CD14-positive monocyte (primary cell): ENCODE data around the gene CLDN3. TPM values are rescaled to one million over a fixed set of nuclear protein-coding genes. Genes with fewer than 3 reads are reported as not detected.

ENCODE experiments used
- DNase-seq, 3 donors: peaks; one replicate each; pipeline ENCODE4 v3.0.0-alpha.2; 2011 to 2022
- H2AFZ ChIP-seq: 2 replicates; pipeline ENCODE4 v1.6.0; 2012; ENCODE audit warnings: mild to moderate bottlenecking, low read depth, low read length, inconsistent platforms; ENCODE audit not compliant: insufficient read depth, poor library complexity, severe bottlenecking
- H3K27ac ChIP-seq, 2 donors: 1 replicate in 1 of 2; 2 replicates in 1 of 2; pipeline ENCODE4 v1.5.1; 2012 to 2013; ENCODE audit warnings: low read length in 2 of 2, control low read depth in 1 of 2, inconsistent platforms in 1 of 2, low read depth in 1 of 2, mild to moderate bottlenecking in 1 of 2
- H3K27me3 ChIP-seq, 2 donors: one replicate each; pipeline versions ENCODE4 v1.6.0 to v1.6.1; 2011 to 2013; ENCODE audit warnings: low read length in 2 of 2; ENCODE audit not compliant: control insufficient read depth in 2 of 2, insufficient read depth in 2 of 2
- H3K36me3 ChIP-seq, 2 donors: replicated peaks in 1 of 2; 1 replicate in 1 of 2; 2 replicates in 1 of 2; pipeline versions ENCODE4 v1.5.1 to v1.6.1; 2012 to 2013; ENCODE audit warnings: low read length in 2 of 2, control low read depth in 1 of 2, inconsistent platforms in 1 of 2, mild to moderate bottlenecking in 1 of 2; ENCODE audit not compliant: insufficient read depth in 2 of 2, control insufficient read depth in 1 of 2
- H3K4me1 ChIP-seq, 2 donors: 1 replicate in 1 of 2; 2 replicates in 1 of 2; pipeline versions ENCODE4 v1.5.1 to v1.6.1; 2012 to 2013; ENCODE audit warnings: low read length in 2 of 2, control low read depth in 1 of 2, inconsistent platforms in 1 of 2, mild to moderate bottlenecking in 1 of 2, moderate library complexity in 1 of 2; ENCODE audit not compliant: insufficient read depth in 2 of 2, control insufficient read depth in 1 of 2
- H3K4me2 ChIP-seq: replicated peaks from 2 replicates; pipeline ENCODE3; 2012; ENCODE audit warnings: low read length, moderate library complexity, mild to moderate bottlenecking; ENCODE audit not compliant: poor library complexity, severe bottlenecking; ENCODE audit errors: extremely low read depth
- H3K4me3 ChIP-seq, 3 experiments: fragments of 200-600 bp in 1 of 3; sonication (generic) in 1 of 3; replicated peaks in 1 of 3; 1 replicate in 2 of 3; 2 replicates in 1 of 3; pipeline ENCODE4 v1.5.1; 2011 to 2013; ENCODE audit warnings: low read length in 3 of 3, mild to moderate bottlenecking in 3 of 3, control low read depth in 2 of 3, low read depth in 2 of 3, inconsistent platforms in 1 of 3, moderate library complexity in 1 of 3
- H3K79me2 ChIP-seq: 2 replicates; pipeline ENCODE4 v1.6.0; 2012; ENCODE audit warnings: mild to moderate bottlenecking, control low read depth, inconsistent platforms, low read length, moderate library complexity; ENCODE audit not compliant: insufficient read depth
- H3K9ac ChIP-seq: 2 replicates; pipeline ENCODE4 v1.6.0; 2017; ENCODE audit warnings: low read length, mild to moderate bottlenecking; ENCODE audit not compliant: insufficient read depth, poor library complexity, severe bottlenecking
- H3K9me3 ChIP-seq, 2 donors: replicated peaks in 1 of 2; 1 replicate in 1 of 2; 2 replicates in 1 of 2; pipeline versions ENCODE4 v1.5.1 to v1.6.1; 2012 to 2013; ENCODE audit warnings: low read length in 2 of 2, control low read depth in 1 of 2; ENCODE audit not compliant: control insufficient read depth in 1 of 2, insufficient read depth in 1 of 2
- H4K20me1 ChIP-seq: 2 replicates; pipeline ENCODE4 v1.6.0; 2012; ENCODE audit warnings: mild to moderate bottlenecking, low read length, control low read depth, moderate library complexity; ENCODE audit not compliant: insufficient read depth
- H3K27ac Mint-ChIP-seq, 7 donors: one replicate each; pipeline ENCODE4 v1.8.0; 2020; ENCODE audit warnings: mild to moderate bottlenecking in 7 of 7, mixed read lengths in 7 of 7, moderate library complexity in 6 of 7, inconsistent platforms in 2 of 7
- H3K27me3 Mint-ChIP-seq, 3 donors: one replicate each; pipeline ENCODE4 v1.8.0; 2021 to 2022; ENCODE audit warnings: low read depth in 3 of 3, mild to moderate bottlenecking in 3 of 3, mixed read lengths in 3 of 3, moderate library complexity in 3 of 3, inconsistent platforms in 1 of 3
- H3K36me3 Mint-ChIP-seq, 2 donors: one replicate each; pipeline ENCODE4 v1.8.0; 2020; ENCODE audit warnings: mixed read lengths in 2 of 2, inconsistent platforms in 1 of 2, mild to moderate bottlenecking in 1 of 2
- H3K4me1 Mint-ChIP-seq: one replicate; pipeline ENCODE4 v1.8.0; 2020; ENCODE audit warnings: mild to moderate bottlenecking, mixed read lengths
- H3K4me3 Mint-ChIP-seq, 2 donors: one replicate each; pipeline ENCODE4 v1.8.0; 2020; ENCODE audit warnings: mild to moderate bottlenecking in 2 of 2, mixed read lengths in 2 of 2, moderate library complexity in 1 of 2
- H3K9me3 Mint-ChIP-seq, 7 donors: one replicate each; pipeline ENCODE4 v1.8.0; 2020 to 2022; ENCODE audit warnings: mixed read lengths in 7 of 7, mild to moderate bottlenecking in 6 of 7, moderate library complexity in 6 of 7, inconsistent platforms in 2 of 7
- CTCF ChIP-seq: fragments of 200-600 bp; IDR thresholded peaks from one replicate; pipeline ENCODE4 v1.8.0; 2022; ENCODE audit warnings: antibody characterized with exemption, mild to moderate bottlenecking
- WGBS: methylation state at CpG from one replicate; pipeline ENCODE4 v1.1.5; 2013; ENCODE audit warnings: missing lambda C conversion rate; ENCODE audit not compliant: insufficient coverage; 5-methylcytosine and 5-hydroxymethylcytosine counted together
- intact Hi-C, 2 donors: fragments of 100-400 bp; cut with micrococcal nuclease; formaldehyde crosslinking; loops; one replicate each; pipeline versions ENCODE4 v1.15.0 to v1.15.1; 2023
- polyA minus RNA-seq: library from RNA; depleted of rRNA, polyadenylated mRNA; stranded (reverse); fragments of >200 nt; gene quantifications from 2 replicates; pipeline ENCODE4 v1.2.3, GENCODE V29; 2012
- polyA plus RNA-seq, 3 donors: library from polyadenylated mRNA; depleted of rRNA in 1 of 3; unstranded in 2 of 3; stranded (reverse) in 1 of 3; fragments of 300-500 nt in 2 of 3; fragments of >200 nt in 1 of 3; fragmentation: Illumina TruSeq in 2 of 3; gene quantifications; 1 replicate in 2 of 3; 2 replicates in 1 of 3; pipeline ENCODE4 v1.2.3, GENCODE V29; 2012 to 2021
- total RNA-seq, 12 experiments: library from RNA in 1 of 12; stranded (reverse) in 1 of 12; fragments of 120-200 nt in 1 of 12; gene quantifications; one replicate each; pipeline ENCODE4 v1.2.4 and lab custom pipeline; 2013 to 2026; ENCODE audit warnings: mixed read lengths in 6 of 12, inconsistent platforms in 1 of 12

The CLDN3 gene, protein sequence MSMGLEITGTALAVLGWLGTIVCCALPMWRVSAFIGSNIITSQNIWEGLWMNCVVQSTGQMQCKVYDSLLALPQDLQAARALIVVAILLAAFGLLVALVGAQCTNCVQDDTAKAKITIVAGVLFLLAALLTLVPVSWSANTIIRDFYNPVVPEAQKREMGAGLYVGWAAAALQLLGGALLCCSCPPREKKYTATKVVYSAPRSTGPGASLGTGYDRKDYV
- total RNA-seq (2013): not detected
- polyA plus RNA-seq (not detected), polyA minus RNA-seq (0.14 TPM in 1 of 2 replicates, not detected in the other), total RNA-seq (lab: John Stamatoyannopoulos, UW) (0 to 4.8 (median 0) reads per million in 11 experiments)

DNA sequence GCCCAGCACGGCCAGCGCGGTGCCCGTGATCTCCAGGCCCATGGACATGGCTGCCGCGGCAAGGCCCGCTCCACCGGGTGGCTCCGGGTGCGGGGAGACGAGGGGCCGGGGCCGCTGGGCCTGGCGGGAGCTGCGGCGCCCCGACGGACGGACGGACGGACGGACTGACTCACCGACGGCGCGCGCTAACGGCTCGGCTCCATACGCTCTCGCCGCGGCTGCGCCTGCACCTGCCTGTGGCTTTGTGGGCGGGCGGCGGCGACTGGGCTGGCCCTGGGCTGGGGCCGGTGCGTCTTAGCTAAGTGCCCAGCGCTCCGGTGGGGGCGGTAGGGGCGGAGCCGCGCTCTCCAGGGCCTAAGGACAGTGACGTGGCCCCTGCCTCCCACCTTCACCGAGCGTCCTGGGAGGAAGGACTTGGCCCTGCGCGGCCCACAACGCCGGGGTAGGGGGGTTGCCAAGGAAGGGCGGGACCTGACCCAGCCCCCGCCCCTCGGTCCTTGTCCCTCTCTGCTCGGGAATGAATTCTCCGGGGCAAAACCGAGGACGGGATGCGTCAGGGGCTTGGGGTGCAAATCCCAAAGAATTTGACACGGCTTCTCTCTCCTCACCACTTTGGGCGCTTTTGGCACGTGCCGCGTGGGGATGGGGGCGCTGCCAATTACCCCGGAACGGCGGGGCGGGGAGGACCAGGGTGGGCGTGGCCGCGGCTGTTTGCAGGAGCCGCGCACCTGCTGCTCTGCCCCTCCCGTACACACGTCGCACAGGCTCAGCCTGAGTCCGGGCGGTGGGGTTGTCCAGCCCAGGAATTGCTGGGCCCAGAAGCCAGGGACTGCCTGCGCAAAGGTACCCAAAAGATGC lies at the start of gene CLDN3:
Gene CLDN3, minus strand, starts transcription at position 269 of the 858 bp plus-strand sequence. Its CDS starts 221 bp downstream, at position 48.
- no peaks in the 10 kb centered on the region for H3K79me2 ChIP-seq
- H3K36me3 ChIP-seq: no peaks in the 10 kb centered on the region
- H4K20me1 ChIP-seq: no peaks in the 10 kb centered on the region
- 3% methylated on average over 79 of the region's 82 CpGs for WGBS
- no peak within 1 kb of the TSS for H3K4me3 ChIP-seq
- H3K9me3 Mint-ChIP-seq: peaks cover 0 to 11% (median 2%) of the 10 kb centered on the region in 7 donors
- peaks cover 58 to 72% (median 62%) of the 10 kb centered on the region in 3 donors for H3K27me3 Mint-ChIP-seq
- intact Hi-C loops: loop anchor here in 1 of 2 donors (10.0 kb wide), 2 partner anchors 55 to 275 kb away; no protein-coding TSS in a partner anchor
- H3K9ac ChIP-seq: no peak within 1 kb of the TSS
- H3K27me3 ChIP-seq: peaks cover 9 to 49% of the 10 kb centered on the region in 2 donors
- peak within 1 kb of the TSS in 1 of 2 donors; percentile 74 for H3K4me3 Mint-ChIP-seq
- no peak within 1 kb of the TSS for H3K27ac Mint-ChIP-seq
- TF ChIP-seq CTCF: no peak
- DNase-seq: no peak
- H3K9me3 ChIP-seq: no peaks in the 10 kb centered on the region
- no peak within 1 kb of the TSS for H3K4me2 ChIP-seq
- H3K4me1 Mint-ChIP-seq: peaks cover 10% of the 10 kb centered on the region
- no peak within 1 kb of the TSS for H2AFZ ChIP-seq
- no peak within 1 kb of the TSS for H3K27ac ChIP-seq
- H3K4me1 ChIP-seq: peaks cover 7 to 9% of the 10 kb centered on the region in 2 donors
- no peaks in the 10 kb centered on the region for H3K36me3 Mint-ChIP-seq

- peaks cover 0 to 4% of the 10 kb centered on the region in 2 donors for H3K9me3 ChIP-seq
- H3K9ac ChIP-seq: no peak overlapping the region
- Mint-ChIP-seq H3K4me1 (no peaks in the 10 kb centered on the region), H3K27ac (no peak overlapping the region), H3K9me3 (peaks cover 0 to 9% (median 5%) of the 10 kb centered on the region in 7 donors), H3K36me3 (no peaks in the 10 kb centered on the region), H3K4me3 (no peak overlapping the region), H3K27me3 (peaks cover 15 to 26% (median 16%) of the 10 kb centered on the region in 3 donors)
- no peak for DNase-seq
- 93% methylated on average over 5 of the region's 6 CpGs for WGBS
- H3K4me3 ChIP-seq: no peak overlapping the region
- H3K79me2 ChIP-seq: no peaks in the 10 kb centered on the region
- peaks cover 0 to 3% of the 10 kb centered on the region in 2 donors for H3K27me3 ChIP-seq
- no peaks in the 10 kb centered on the region for H4K20me1 ChIP-seq
- H3K4me1 ChIP-seq: no peaks in the 10 kb centered on the region
- H3K36me3 ChIP-seq: no peaks in the 10 kb centered on the region
- H3K27ac ChIP-seq: no peak overlapping the region
- no peak overlapping the region for H2AFZ ChIP-seq
- no peak overlapping the region for H3K4me2 ChIP-seq
- intact Hi-C loops: no loop called here
- no peak for TF ChIP-seq CTCF
These were observed 47.1 kb upstream of the CLDN3 start for GRCh38 chr7:73817121-73817520.
